MCF 10A (cell line): ENCODE data around the gene GNAI3. TPM values are rescaled to one million over a fixed set of nuclear protein-coding genes. Genes with fewer than 3 reads are reported as not detected.
A peak's percentile ranks its signal among the peaks of the same experiment; 100 is the strongest.

Source experiments
- Bru-seq: library from RNA; stranded (reverse); fragments of 400-500 nt; gene quantifications from one replicate; lab custom pipeline; 2021; lab: Mats Ljungman, UMichigan
- BruChase-seq, 2 experiments: library from RNA; stranded (reverse); fragments of 400-500 nt; gene quantifications; one replicate each; lab custom pipeline; 2021; lab: Mats Ljungman, UMichigan
- BruUV-seq: library from RNA; stranded (reverse); fragments of 400-500 nt; replicated peaks from 2 replicates; lab custom pipeline; 2021; lab: Mats Ljungman, UMichigan
- CTCF ChIA-PET: fragments of 300-600 bp; sonication (Branson Sonifier 250); formaldehyde crosslinking; extraction: SDS; loops from one replicate; lab custom pipeline; 2021; ENCODE audit warnings: antibody characterized with exemption, inconsistent platforms; lab: Yijun Ruan, JAX
- POLR2A ChIA-PET: fragments of 300-600, 350-650 bp; sonication (Branson Sonifier 250); formaldehyde crosslinking; extraction: SDS; loops from one replicate; lab custom pipeline; 2020; ENCODE audit warnings: antibody characterized with exemption, inconsistent platforms; lab: Yijun Ruan, JAX
- DNase-seq: peaks from one replicate; pipeline ENCODE4 v3.0.0-alpha.2; 2018; ENCODE audit not compliant: unreplicated experiment
- H3K27ac Mint-ChIP-seq: one replicate; pipeline ENCODE4 v1.8.0; 2022; ENCODE audit warnings: mild to moderate bottlenecking, low read depth, mixed read lengths; ENCODE audit not compliant: unreplicated experiment
- H3K27me3 Mint-ChIP-seq: one replicate; pipeline ENCODE4 v1.8.0; 2022; ENCODE audit warnings: mixed read lengths; ENCODE audit not compliant: insufficient read depth, unreplicated experiment
- H3K36me3 Mint-ChIP-seq: one replicate; pipeline ENCODE4 v1.8.0; 2022; ENCODE audit warnings: mild to moderate bottlenecking, moderate library complexity, mixed read lengths; ENCODE audit not compliant: insufficient read depth, unreplicated experiment
- H3K4me1 Mint-ChIP-seq: one replicate; pipeline ENCODE4 v1.8.0; 2022; ENCODE audit warnings: mixed read lengths; ENCODE audit not compliant: insufficient read depth, unreplicated experiment
- H3K4me3 Mint-ChIP-seq: one replicate; pipeline ENCODE4 v1.8.0; 2022; ENCODE audit warnings: mild to moderate bottlenecking, moderate library complexity, mixed read lengths; ENCODE audit not compliant: unreplicated experiment
- H3K9me3 Mint-ChIP-seq: one replicate; pipeline ENCODE4 v1.8.0; 2022; ENCODE audit warnings: mixed read lengths; ENCODE audit not compliant: unreplicated experiment
- intact Hi-C: fragments of 100-400 bp; cut with micrococcal nuclease; formaldehyde crosslinking; loops from 2 replicates; pipeline ENCODE4 v1.14.1; 2022
- long read RNA-seq: library from polyadenylated mRNA; stranded (forward); transcript quantifications from one replicate; pipeline ENCODE4 v2.0.0, GENCODE V29; 2022
- total RNA-seq: library from RNA; stranded (reverse); gene quantifications from 2 replicates; pipeline ENCODE4 v1.2.3, GENCODE V29; 2022
- TF ChIP-seq, protein P1 (sequence below): fragments of 200-600 bp; IDR thresholded peaks from one replicate; pipeline ENCODE4 v1.8.0; 2022; ENCODE audit warnings: antibody characterized with exemption, mild to moderate bottlenecking; ENCODE audit not compliant: unreplicated experiment

GNAI3 gene
- total RNA-seq (8.0 and 8.6 TPM in 2 replicates), Bru-seq, nascent RNA (percentile 89 among the genes with signal in this experiment), BruChase-seq, experiment 1, labeled RNA remaining after a 6-hour chase (percentile 94 among the genes with signal in this experiment), BruChase-seq, experiment 2, labeled RNA remaining after a 2-hour chase (percentile 90 among the genes with signal in this experiment)
- long read RNA-seq, full-length matches to known transcripts = 445 of 458 reads
- long read RNA-seq, partial matches to known transcripts = 5 of 458 reads
- long read RNA-seq, other reads (novel, unspliced or antisense) = 8 of 458 reads

DNA sequence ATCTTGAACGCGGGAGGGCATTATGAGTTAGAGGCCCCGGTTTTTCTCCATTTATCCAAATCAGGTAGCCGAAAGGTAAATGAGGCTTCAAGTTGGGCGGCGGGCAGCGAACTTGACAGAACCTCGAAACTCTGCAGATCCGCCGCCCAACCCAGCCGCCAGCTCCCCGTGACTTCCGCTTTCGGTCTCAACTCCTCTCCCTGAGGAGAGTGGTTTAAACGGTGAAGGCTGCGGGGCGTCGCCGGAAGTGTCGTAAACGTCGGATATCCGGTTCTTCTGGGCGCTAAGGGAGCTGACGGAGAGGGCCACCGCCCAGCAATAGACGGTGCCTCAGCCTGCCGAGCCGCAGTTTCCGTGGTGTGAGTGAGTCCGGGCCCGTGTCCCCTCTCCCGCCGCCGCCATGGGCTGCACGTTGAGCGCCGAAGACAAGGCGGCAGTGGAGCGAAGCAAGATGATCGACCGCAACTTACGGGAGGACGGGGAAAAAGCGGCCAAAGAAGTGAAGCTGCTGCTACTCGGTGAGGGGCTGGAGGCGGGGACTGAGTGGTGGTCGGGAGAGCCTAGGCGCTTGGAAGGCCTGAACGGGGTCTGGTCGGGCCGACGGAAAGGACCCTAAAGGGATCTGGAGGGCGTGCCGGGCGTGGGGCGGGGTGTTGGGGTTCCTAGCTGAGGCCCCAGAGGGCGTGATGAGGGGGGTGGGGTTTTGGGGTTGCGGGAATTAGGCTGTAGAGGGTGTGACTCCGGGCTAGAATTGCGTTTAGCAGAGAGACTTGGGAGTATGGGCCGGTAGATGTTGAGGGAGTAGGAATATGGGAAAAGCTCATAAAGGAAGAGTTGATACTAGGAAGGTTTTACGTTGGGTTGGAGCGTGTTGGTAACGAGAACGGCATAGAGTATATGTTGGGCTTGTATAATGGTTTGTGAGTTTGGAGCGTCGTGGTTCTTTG, at the start of gene GNAI3:
Gene GNAI3 (plus strand): TSS at position 295 of the 947 bp plus-strand sequence. CDS start 106 bp downstream, at position 401.
- peaks cover 13% of the 10 kb centered on the region for H3K4me1 Mint-ChIP-seq
- TF ChIP-seq, protein P1, sequence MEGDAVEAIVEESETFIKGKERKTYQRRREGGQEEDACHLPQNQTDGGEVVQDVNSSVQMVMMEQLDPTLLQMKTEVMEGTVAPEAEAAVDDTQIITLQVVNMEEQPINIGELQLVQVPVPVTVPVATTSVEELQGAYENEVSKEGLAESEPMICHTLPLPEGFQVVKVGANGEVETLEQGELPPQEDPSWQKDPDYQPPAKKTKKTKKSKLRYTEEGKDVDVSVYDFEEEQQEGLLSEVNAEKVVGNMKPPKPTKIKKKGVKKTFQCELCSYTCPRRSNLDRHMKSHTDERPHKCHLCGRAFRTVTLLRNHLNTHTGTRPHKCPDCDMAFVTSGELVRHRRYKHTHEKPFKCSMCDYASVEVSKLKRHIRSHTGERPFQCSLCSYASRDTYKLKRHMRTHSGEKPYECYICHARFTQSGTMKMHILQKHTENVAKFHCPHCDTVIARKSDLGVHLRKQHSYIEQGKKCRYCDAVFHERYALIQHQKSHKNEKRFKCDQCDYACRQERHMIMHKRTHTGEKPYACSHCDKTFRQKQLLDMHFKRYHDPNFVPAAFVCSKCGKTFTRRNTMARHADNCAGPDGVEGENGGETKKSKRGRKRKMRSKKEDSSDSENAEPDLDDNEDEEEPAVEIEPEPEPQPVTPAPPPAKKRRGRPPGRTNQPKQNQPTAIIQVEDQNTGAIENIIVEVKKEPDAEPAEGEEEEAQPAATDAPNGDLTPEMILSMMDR = no peak
- H3K4me3 Mint-ChIP-seq = peak within 1 kb of the TSS; percentile 83
- BruUV-seq = no TSS peak
- H3K9me3 Mint-ChIP-seq = no peaks in the 10 kb centered on the region
- POLR2A ChIA-PET = interaction anchor here (0.6 to 3.4 kb wide), 60 partner anchors 11 to 783 kb away, joined by 3 to 99 read pairs (median 5); partner anchors contain the start of genes AHCYL1, AMPD2, ATXN7L2 and GNAT2
- CTCF ChIA-PET = interaction anchor here (0.6 to 3.4 kb wide), 23 partner anchors 16 to 1038 kb away, joined by 3 to 27 read pairs (median 4); partner anchors contain the start of genes AHCYL1 and ATXN7L2
- peaks cover 7% of the 10 kb centered on the region for H3K36me3 Mint-ChIP-seq
- no peaks in the 10 kb centered on the region for H3K27me3 Mint-ChIP-seq
- peak; percentile 96 for DNase-seq
- intact Hi-C loops = loop anchor here (2.0 kb wide), 1 partner anchor 72 kb away; no protein-coding TSS in a partner anchor
- peak within 1 kb of the TSS; percentile 98 for H3K27ac Mint-ChIP-seq

DNA sequence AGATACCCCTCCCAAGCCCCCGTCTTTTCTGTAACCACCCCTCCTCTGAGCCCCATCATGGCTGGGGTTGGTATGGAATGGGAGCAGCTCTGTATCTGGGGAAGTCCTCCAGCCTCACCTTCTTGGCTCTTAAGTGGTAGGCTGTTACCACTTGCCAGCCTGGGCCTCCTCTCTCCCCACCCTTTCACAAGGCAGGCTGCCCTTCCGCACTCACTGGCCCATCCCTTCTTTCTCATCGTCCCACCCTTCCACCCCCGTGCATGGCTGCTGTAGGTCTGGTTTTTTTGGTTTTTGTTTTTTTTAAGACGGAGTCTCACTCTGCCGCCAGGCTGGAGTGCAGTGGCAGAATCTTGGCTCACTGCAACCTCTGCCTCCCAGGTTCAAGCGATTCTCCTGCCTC, 49.3 kb upstream of the GNAI3 start:
- CTCF ChIA-PET = interaction anchor here (0.6 to 40.0 kb wide), 9 partner anchors 9 to 527 kb away, joined by 3 to 1071 read pairs (median 3); partner anchors contain the start of gene GPR61
- no peak overlapping the region for H3K4me3 Mint-ChIP-seq
- peaks cover 4% of the 10 kb centered on the region for H3K4me1 Mint-ChIP-seq
- intact Hi-C loops = no loop called here
- POLR2A ChIA-PET = no interaction called here
- no peak for DNase-seq
- H3K36me3 Mint-ChIP-seq = peaks cover 13% of the 10 kb centered on the region
- no peaks in the 10 kb centered on the region for H3K9me3 Mint-ChIP-seq
- TF ChIP-seq, protein P1 = no peak
- peak overlapping the region; percentile 3 for H3K27ac Mint-ChIP-seq
- H3K27me3 Mint-ChIP-seq = no peaks in the 10 kb centered on the region
- BruUV-seq = no TSS peak

DNA sequence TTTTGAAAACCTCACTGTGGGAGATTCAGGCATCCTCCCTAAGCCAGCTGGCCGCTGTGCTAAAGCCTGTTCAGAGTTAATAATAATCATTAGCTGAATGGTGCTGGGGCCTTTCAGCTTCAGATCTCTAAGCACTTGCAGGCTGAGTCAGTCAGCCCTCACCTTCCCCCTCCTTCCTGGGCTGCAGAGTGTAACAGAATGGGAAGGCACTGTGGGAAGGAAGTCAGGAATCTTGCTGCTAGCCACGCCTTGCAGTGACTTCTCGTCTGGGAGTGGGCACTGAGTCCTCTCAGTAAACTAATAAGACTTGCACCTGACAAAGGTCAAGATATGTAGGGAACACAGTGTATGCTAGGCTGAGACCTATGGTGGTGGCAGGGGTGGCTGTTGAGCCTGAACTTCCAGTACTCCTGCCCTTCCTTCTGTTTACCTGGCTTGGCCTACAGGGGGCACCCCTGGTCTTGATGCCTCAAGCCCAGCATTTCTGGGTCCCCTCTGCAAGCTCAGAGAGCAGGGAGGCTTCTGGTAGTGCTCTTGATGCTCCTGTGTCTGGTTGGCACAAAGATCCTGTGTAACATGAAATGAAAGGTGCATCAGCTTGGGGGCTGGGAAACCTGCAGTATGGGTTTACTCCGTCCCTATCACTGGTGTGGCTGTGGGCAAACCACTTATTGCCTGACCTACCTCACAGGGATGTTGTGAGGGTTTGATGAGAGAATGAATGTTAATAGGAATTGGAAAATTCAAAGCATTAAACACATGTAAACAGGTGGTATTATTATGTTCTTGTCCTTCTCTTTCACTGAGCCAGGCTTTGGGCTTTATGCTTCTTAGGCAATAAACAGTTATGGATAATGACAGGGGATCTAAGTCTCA, 48.5 kb upstream of the GNAI3 start:
- H3K4me3 Mint-ChIP-seq = no peak overlapping the region

More for the DNA sequence above, 48.5 kb upstream of the GNAI3 start:
- BruUV-seq = no TSS peak
- ChIA-PET POLR2A (interaction anchor here (0.6 kb wide), 1 partner anchor 13 kb away, joined by 3 read pairs; no protein-coding TSS in a partner anchor), CTCF (interaction anchor here (0.8 to 40.0 kb wide), 6 partner anchors 10 to 42 kb away, joined by 3 to 1071 read pairs (median 6); partner anchors contain the start of gene GPR61)
- TF ChIP-seq, protein P1 = peak; percentile 32
- Mint-ChIP-seq H3K4me1 (peaks cover 4% of the 10 kb centered on the region), H3K27me3 (no peaks in the 10 kb centered on the region), H3K36me3 (peaks cover 13% of the 10 kb centered on the region), H3K9me3 (no peaks in the 10 kb centered on the region), H3K27ac (peak overlapping the region; percentile 3)
- intact Hi-C loops = no loop called here
- peak; percentile 41 for DNase-seq
